GM12892 (cell line): ENCODE measurements around the gene KAZN.

ENCODE experiments used
- POLR2A ChIP-seq: IDR thresholded peaks from 2 replicates; pipeline ENCODE4 v1.6.1; 2011; ENCODE audit warnings: low read depth, low read length, control low read depth
- POLR2AphosphoS5 ChIP-seq: IDR thresholded peaks from 2 replicates; pipeline ENCODE4 v1.6.1; 2011; ENCODE audit warnings: low read depth, low read length, control low read depth
- TAF1 ChIP-seq: IDR thresholded peaks from 2 replicates; pipeline ENCODE4 v1.6.1; 2011; ENCODE audit warnings: low read depth, mild to moderate bottlenecking, control low read depth, low read length, borderline replicate concordance

DNA sequence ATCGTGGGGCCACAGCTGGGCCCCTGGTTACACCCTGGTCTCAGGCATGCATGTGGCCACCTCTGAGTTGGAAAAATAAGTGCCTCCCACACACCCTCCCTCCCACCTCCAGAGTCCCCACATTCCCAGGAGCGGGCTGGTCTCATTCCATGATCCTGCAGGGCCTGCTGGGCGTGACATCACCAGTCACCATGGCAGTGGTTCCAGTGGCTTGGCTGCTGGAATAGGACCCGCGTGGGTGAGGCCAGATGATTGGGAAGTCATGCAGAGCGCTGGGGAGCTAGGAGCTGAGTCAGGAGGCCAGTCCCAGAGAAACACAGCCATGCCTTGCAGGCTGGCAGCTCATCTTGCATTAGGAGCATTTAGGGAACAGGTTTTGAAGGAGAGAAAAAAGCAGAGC, 429.6 kb downstream of the KAZN start:
- TF ChIP-seq TAF1 (no peak), POLR2AphosphoS5 (no peak), POLR2A (no peak)
